Fibroblast of villous mesenchyme (primary cell): ENCODE results near the gene STPG1. TPM values are rescaled to one million over a fixed set of nuclear protein-coding genes. Genes with fewer than 3 reads are reported as not detected.

Experiments used
- DNase-seq: peaks from one replicate; pipeline ENCODE4 v3.0.0-alpha.2; 2010; ENCODE audit warnings: low read depth
- H3K4me3 ChIP-seq: 2 replicates; pipeline ENCODE4 v1.5.1; 2011; ENCODE audit warnings: low read depth, mild to moderate bottlenecking, low read length
- total RNA-seq: library from RNA; depleted of rRNA; stranded (reverse); fragments of >200 nt; gene quantifications from 2 replicates; pipeline ENCODE4 v1.2.3, GENCODE V29; 2012
- TF ChIP-seq, protein P1 (sequence below): IDR thresholded peaks from 2 replicates; pipeline ENCODE4 v1.5.1; 2012; ENCODE audit warnings: low read depth, mild to moderate bottlenecking, low read length; ENCODE audit not compliant: insufficient read depth

Gene STPG1
- total RNA-seq, 1 donor: 9.9 TPM

DNA sequence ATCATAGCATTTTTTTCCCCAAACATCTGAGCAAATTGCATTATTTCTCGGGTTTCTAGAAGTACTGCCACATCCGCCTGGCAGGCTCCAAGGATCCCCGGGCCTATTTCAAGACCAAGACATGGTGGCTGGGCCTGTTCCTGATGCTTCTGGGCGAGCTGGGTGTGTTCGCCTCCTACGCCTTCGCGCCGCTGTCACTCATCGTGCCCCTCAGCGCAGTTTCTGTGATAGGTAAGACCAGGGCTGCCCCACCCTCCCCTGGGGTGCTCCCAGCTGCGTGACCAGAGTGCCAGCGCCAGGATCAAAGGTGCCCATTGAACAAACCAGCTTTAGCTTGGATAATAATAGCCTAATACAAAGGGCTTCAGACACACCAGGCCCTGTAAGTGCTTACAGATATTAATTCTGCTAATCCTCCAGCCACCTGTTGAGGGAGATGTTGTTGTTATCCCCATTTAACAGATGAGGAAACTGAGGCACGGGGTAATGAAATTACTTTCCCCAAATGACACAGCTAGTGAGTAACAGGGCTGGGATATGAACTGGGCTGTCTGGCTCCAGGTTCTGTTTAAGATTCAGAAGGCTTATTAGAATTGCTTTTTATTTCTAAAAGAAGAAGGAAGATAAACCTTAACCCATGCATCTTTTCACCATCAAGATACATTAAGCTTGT, 28.6 kb upstream of the STPG1 start:
- DNase-seq: no peak
- TF ChIP-seq, protein P1, sequence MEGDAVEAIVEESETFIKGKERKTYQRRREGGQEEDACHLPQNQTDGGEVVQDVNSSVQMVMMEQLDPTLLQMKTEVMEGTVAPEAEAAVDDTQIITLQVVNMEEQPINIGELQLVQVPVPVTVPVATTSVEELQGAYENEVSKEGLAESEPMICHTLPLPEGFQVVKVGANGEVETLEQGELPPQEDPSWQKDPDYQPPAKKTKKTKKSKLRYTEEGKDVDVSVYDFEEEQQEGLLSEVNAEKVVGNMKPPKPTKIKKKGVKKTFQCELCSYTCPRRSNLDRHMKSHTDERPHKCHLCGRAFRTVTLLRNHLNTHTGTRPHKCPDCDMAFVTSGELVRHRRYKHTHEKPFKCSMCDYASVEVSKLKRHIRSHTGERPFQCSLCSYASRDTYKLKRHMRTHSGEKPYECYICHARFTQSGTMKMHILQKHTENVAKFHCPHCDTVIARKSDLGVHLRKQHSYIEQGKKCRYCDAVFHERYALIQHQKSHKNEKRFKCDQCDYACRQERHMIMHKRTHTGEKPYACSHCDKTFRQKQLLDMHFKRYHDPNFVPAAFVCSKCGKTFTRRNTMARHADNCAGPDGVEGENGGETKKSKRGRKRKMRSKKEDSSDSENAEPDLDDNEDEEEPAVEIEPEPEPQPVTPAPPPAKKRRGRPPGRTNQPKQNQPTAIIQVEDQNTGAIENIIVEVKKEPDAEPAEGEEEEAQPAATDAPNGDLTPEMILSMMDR: no peak

DNA sequence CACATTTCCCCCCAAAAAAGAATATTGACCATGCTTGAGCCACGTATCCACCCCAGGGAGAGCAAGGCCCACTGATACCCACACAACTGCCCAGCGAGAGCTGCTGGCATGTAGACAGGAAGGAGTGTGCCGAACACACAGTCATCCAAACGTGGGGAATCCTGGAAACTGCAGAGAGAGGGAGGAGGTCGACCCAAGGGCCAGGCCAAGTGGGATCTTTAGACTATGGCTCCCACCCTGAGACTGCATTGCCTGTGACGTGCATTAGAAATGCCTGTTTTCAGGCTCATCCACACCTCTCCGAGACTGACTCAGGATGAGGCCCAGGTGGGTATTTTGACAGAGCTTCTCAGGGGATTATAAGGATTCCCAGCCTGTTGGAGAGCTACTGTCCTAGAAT, 27.9 kb upstream of the STPG1 start:
- DNase-seq: no peak
- no peak overlapping the region for H3K4me3 ChIP-seq
- TF ChIP-seq, protein P1: no peak

More for the DNA sequence above, 28.6 kb upstream of the STPG1 start:
- H3K4me3 ChIP-seq: no peak overlapping the region

DNA sequence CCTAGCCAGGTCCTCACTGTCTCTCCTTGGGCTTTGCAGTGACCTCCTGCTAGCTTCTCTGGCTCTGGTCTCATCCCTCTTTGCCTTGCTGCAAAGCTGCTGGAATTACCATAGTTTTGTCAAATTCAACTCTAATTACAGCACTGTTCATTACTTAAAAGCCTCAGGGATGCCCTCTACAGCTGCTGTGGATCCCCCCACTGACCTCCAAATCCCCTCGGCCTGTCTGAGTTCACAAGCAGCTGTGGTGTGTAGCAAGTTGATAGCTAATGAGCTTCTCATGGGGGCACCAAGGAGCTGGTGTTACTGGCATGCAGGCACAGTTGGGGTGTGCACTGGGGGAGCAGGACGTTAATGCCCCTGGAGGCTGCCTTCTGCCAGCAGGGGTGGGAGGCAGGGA, 26.9 kb upstream of the STPG1 start:
- TF ChIP-seq, protein P1: no peak
- no peak for DNase-seq
- H3K4me3 ChIP-seq: no peak overlapping the region

DNA sequence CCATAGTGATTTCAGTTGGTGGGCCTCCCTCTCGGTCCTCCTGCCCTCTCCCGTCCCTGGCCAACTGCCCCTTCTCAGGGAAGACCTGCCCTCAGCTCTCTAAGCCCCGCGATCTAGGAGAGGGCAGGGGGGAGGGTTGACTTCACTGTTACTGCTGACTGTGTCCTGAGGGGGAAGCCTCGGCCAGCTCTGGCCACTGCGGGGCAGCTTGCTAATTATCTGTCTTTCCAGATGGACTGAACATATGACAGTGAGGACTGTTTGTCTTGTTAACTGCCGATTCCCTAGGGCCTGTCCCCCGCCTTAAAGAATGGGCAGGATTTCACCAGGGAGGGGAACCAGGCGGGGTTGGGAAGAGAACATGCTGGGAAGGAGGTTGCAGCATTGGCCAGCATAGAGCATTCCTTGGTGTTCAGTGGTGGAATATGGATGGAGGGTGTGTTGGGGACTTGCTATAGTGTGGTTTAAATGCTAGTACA, 24.9 kb upstream of the STPG1 start:
- TF ChIP-seq, protein P1: no peak
- no peak overlapping the region for H3K4me3 ChIP-seq
- DNase-seq: peak; percentile 37

DNA sequence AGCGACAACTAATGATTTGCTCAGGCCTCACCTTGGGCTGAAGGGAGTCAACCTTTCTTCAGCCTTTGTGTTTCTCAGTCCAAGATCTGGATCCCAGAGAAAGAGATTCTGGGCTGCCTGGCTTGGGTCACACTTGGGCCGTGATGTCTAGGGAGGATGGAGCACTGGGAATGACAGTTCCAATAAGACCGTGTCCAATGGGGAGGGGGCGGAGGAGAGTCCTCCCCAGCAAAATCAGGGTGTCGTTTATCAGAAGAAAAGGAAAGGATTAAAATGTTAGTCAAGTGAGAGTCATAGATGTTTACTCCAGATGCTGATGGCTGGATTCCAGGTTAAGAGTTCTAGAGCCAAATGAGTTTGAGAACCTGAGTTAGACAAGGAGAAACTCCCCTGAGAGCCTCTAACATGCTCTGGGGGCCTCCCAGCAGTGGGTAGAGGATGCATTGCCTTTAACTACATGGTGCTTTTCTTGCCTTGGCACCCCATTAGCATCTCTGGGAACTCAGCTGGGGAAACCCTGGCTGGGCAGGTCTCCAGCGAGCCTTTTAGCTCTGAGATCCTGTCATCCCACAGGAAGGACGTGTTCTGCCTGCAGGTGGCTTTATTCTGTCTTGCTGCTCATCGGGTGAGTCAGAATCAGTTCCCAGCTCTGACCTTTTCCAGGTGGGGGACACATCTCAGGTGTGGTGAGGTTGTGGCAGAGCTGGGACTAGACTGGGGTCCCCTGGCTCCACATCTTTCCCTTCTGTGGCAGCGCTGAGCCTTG, 24.2 kb upstream of the STPG1 start:
- H3K4me3 ChIP-seq: no peak overlapping the region
- TF ChIP-seq, protein P1: no peak
- peak; percentile 27 for DNase-seq

DNA sequence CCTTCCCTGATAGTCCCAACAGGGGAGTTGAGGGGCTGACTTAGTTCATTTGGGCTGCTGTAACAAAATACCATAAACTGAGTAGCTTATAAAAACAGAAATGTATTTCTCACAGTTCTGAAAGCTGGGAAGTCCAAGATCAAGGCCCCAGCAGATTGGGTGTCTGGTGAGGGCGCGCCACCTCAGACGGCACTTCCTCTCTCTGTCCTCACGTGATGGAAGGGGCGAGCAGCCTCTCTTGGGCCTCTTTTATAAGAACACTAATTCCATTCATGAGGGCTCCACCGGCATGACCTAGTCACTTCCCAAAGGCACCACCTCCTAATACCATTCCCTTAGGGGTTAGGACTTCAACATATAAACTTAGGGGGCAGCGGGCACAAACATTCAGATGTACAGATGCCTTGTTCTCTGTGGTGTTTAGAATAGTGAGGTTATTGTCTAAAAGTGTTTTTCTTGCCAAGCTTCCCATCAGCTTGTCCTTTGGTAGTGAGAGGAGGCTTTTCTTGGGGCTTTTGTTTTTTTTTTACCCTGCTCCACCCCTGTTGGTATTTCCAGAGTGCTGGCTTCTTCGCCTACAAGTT, 22.3 kb upstream of the STPG1 start:
- TF ChIP-seq, protein P1: no peak
- no peak for DNase-seq

More for the DNA sequence above, 22.3 kb upstream of the STPG1 start:
- H3K4me3 ChIP-seq: no peak overlapping the region
